Measurements from ENCODE around the gene E2F4.

- TF ChIP-seq BMI1 (IDR thresholded peaks at IDR 0.05; ENCODE audit: borderline replicate concordance) = no peak
- TF ChIP-seq, protein P1, sequence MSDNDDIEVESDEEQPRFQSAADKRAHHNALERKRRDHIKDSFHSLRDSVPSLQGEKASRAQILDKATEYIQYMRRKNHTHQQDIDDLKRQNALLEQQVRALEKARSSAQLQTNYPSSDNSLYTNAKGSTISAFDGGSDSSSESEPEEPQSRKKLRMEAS (IDR thresholded peaks at IDR 0.05; ENCODE audit: low read depth, low read length) = no peak
Observed at GRCh38 chr16:67242138-67242730, 50.3 kb downstream of the E2F4 start.
